T-helper 17 cell (primary cell): ENCODE measurements around the gene WASHC1. TPM values are rescaled to one million over a fixed set of nuclear protein-coding genes. Genes with fewer than 3 reads are reported as not detected.
A peak's percentile ranks its signal among the peaks of the same experiment; 100 is the strongest.
"Not testable (repeated sequence)": the region's sequence is repeated elsewhere in the genome, so short reads cannot be mapped to it uniquely, and the experiment has no call there.

ENCODE experiments used
- ATAC-seq: fragments of 150-1000 bp; cut with Tn5 transposase; 2 replicates; pipeline ENCODE4 v1.10.0; 2021; ENCODE audit warnings: mild to moderate bottlenecking, moderate library complexity
- DNase-seq, 3 donors: peaks; one replicate each; pipeline versions ENCODE4 v3.0.0 to v3.0.0-alpha.2; 2020 to 2021
- H3K9me3 ChIP-seq: one replicate; pipeline ENCODE4 v1.7.0; 2013; ENCODE audit warnings: low read length, mild to moderate bottlenecking; ENCODE audit not compliant: control insufficient read depth, poor library complexity, severe bottlenecking
- H3K27ac Mint-ChIP-seq: one replicate; pipeline ENCODE4 v1.8.0; 2022; ENCODE audit warnings: mild to moderate bottlenecking, moderate library complexity, mixed read lengths
- H3K27me3 Mint-ChIP-seq: one replicate; pipeline ENCODE4 v1.8.0; 2022; ENCODE audit warnings: mixed read lengths
- H3K36me3 Mint-ChIP-seq: one replicate; pipeline ENCODE4 v1.8.0; 2022; ENCODE audit warnings: low read depth, mixed read lengths
- H3K4me1 Mint-ChIP-seq: one replicate; pipeline ENCODE4 v1.8.0; 2022; ENCODE audit warnings: mild to moderate bottlenecking, mixed read lengths
- H3K4me3 Mint-ChIP-seq: one replicate; pipeline ENCODE4 v1.8.0; 2022; ENCODE audit warnings: mild to moderate bottlenecking, moderate library complexity, mixed read lengths
- total RNA-seq, 4 donors: library from RNA in 2 of 4; stranded (reverse) in 2 of 4; gene quantifications; one replicate each; pipeline ENCODE4 v1.2.3 and lab custom pipeline; 2022 to 2026

The WASHC1 gene
- total RNA-seq, 2 donors from 2014 or later, result 18.8 to 19.4 TPM

- H3K27me3 Mint-ChIP-seq, H3K36me3 Mint-ChIP-seq, H3K27ac Mint-ChIP-seq, ATAC-seq, H3K4me1 Mint-ChIP-seq, H3K4me3 Mint-ChIP-seq, H3K9me3 ChIP-seq, DNase-seq: not testable (repeated sequence)
Observed at GRCh38 chr9:43636-44035, 14.4 kb upstream of the WASHC1 start.

- not testable (repeated sequence) for H3K4me3 Mint-ChIP-seq, ATAC-seq
Observed at GRCh38 chr9:43116-43515, 13.9 kb upstream of the WASHC1 start.

GRCh38 chr9:41819-42218 lies 12.6 kb upstream of the WASHC1 start:
- not testable (repeated sequence) for H3K27ac Mint-ChIP-seq, H3K4me1 Mint-ChIP-seq, H3K9me3 ChIP-seq, DNase-seq, H3K4me3 Mint-ChIP-seq, H3K27me3 Mint-ChIP-seq, ATAC-seq, H3K36me3 Mint-ChIP-seq

More at GRCh38 chr9:43116-43515, 13.9 kb upstream of the WASHC1 start:
- not testable (repeated sequence) for DNase-seq, H3K36me3 Mint-ChIP-seq, H3K4me1 Mint-ChIP-seq, H3K27ac Mint-ChIP-seq, H3K9me3 ChIP-seq, H3K27me3 Mint-ChIP-seq

GRCh38 chr9:41261-41676 lies 12.0 kb upstream of the WASHC1 start:
- not testable (repeated sequence) for ATAC-seq, H3K27me3 Mint-ChIP-seq, H3K9me3 ChIP-seq, H3K4me3 Mint-ChIP-seq, H3K36me3 Mint-ChIP-seq, DNase-seq, H3K27ac Mint-ChIP-seq, H3K4me1 Mint-ChIP-seq

- ATAC-seq, H3K27me3 Mint-ChIP-seq, H3K4me1 Mint-ChIP-seq, H3K27ac Mint-ChIP-seq, H3K36me3 Mint-ChIP-seq, H3K9me3 ChIP-seq, DNase-seq, H3K4me3 Mint-ChIP-seq: not testable (repeated sequence)
Observed at GRCh38 chr9:32308-32707, 3.1 kb upstream of the WASHC1 start.

- not testable (repeated sequence) for DNase-seq, H3K4me1 Mint-ChIP-seq, H3K36me3 Mint-ChIP-seq, H3K27me3 Mint-ChIP-seq, H3K9me3 ChIP-seq, H3K4me3 Mint-ChIP-seq, ATAC-seq, H3K27ac Mint-ChIP-seq
Observed at GRCh38 chr9:28775-29174, 481 bp downstream of the WASHC1 start.

GRCh38 chr9:21621-22020 lies 7.6 kb downstream of the WASHC1 start:
- H3K27me3 Mint-ChIP-seq, H3K36me3 Mint-ChIP-seq, H3K4me3 Mint-ChIP-seq, ATAC-seq, H3K27ac Mint-ChIP-seq, H3K4me1 Mint-ChIP-seq, DNase-seq, H3K9me3 ChIP-seq: not testable (repeated sequence)

- H3K9me3 ChIP-seq, H3K27ac Mint-ChIP-seq, H3K4me3 Mint-ChIP-seq, DNase-seq, H3K4me1 Mint-ChIP-seq, H3K27me3 Mint-ChIP-seq, ATAC-seq, H3K36me3 Mint-ChIP-seq: not testable (repeated sequence)
Observed at GRCh38 chr9:16875-17274, 12.4 kb downstream of the WASHC1 start.

- ATAC-seq, H3K4me1 Mint-ChIP-seq, H3K36me3 Mint-ChIP-seq, H3K4me3 Mint-ChIP-seq, H3K27ac Mint-ChIP-seq, H3K27me3 Mint-ChIP-seq, H3K9me3 ChIP-seq, DNase-seq: not testable (repeated sequence)
Observed at GRCh38 chr9:14129-14809, 15.0 kb downstream of the WASHC1 start.

GRCh38 chr9:11206-11605 lies 18.1 kb downstream of the WASHC1 start:
- not testable (repeated sequence) for H3K36me3 Mint-ChIP-seq, H3K9me3 ChIP-seq, H3K4me1 Mint-ChIP-seq, H3K27me3 Mint-ChIP-seq, H3K4me3 Mint-ChIP-seq, H3K27ac Mint-ChIP-seq
- ATAC-seq (peak; percentile 40), DNase-seq (peak; percentile 64 to 70 (median 68))

- not testable (repeated sequence) for H3K27ac Mint-ChIP-seq, DNase-seq, ATAC-seq, H3K9me3 ChIP-seq, H3K36me3 Mint-ChIP-seq, H3K27me3 Mint-ChIP-seq, H3K4me1 Mint-ChIP-seq
- H3K4me3 Mint-ChIP-seq, result peak overlapping the region; percentile 49
Observed at GRCh38 chr9:10653-11053, 18.6 kb downstream of the WASHC1 start.

GRCh38 chr9:10207-10606 lies 19.0 kb downstream of the WASHC1 start:
- ATAC-seq, H3K4me1 Mint-ChIP-seq, H3K27ac Mint-ChIP-seq, H3K4me3 Mint-ChIP-seq, H3K36me3 Mint-ChIP-seq, H3K9me3 ChIP-seq, H3K27me3 Mint-ChIP-seq, DNase-seq: not testable (repeated sequence)
